Ishikawa (cell line): ENCODE measurements around the gene GLUL.

ENCODE experiments used
- CEBPB ChIP-seq: IDR thresholded peaks from 2 replicates; pipeline ENCODE4 v1.6.1; 2012
- CREB1 ChIP-seq: IDR thresholded peaks from 2 replicates; pipeline ENCODE4 v1.6.1; 2012; ENCODE audit warnings: low read depth
- EGR1 ChIP-seq: IDR thresholded peaks from 2 replicates; pipeline ENCODE4 v1.6.1; 2012
- EP300 ChIP-seq: IDR thresholded peaks from 2 replicates; pipeline ENCODE4 v1.6.1; 2012; ENCODE audit warnings: borderline replicate concordance
- FOXM1 ChIP-seq: IDR thresholded peaks from 2 replicates; pipeline ENCODE4 v1.6.1; 2012; ENCODE audit warnings: low read depth, borderline replicate concordance
- NFIC ChIP-seq: IDR thresholded peaks from 2 replicates; pipeline ENCODE4 v1.6.1; 2012
- RAD21 ChIP-seq: IDR thresholded peaks from 2 replicates; pipeline ENCODE4 v1.6.1; 2012; ENCODE audit warnings: low read depth
- REST ChIP-seq: IDR thresholded peaks from 2 replicates; pipeline ENCODE4 v1.6.1; 2012; ENCODE audit warnings: low read depth, mild to moderate bottlenecking
- TAF1 ChIP-seq: IDR thresholded peaks from 2 replicates; pipeline ENCODE4 v1.6.1; 2012; ENCODE audit warnings: low read depth, mild to moderate bottlenecking
- TCF12 ChIP-seq: IDR thresholded peaks from 2 replicates; pipeline ENCODE4 v1.6.1; 2012; ENCODE audit warnings: low read depth
- TEAD4 ChIP-seq: IDR thresholded peaks from 2 replicates; pipeline ENCODE4 v1.6.1; 2012
- YY1 ChIP-seq: IDR thresholded peaks from 2 replicates; pipeline ENCODE4 v1.6.1; 2012; ENCODE audit warnings: low read depth
- ZBTB7A ChIP-seq: IDR thresholded peaks from 2 replicates; pipeline ENCODE4 v1.6.1; 2012; ENCODE audit warnings: low read depth
- TF ChIP-seq, protein P1 (sequence below): IDR thresholded peaks from 2 replicates; pipeline ENCODE4 v1.6.1; 2012
- TF ChIP-seq, protein P2 (sequence below): IDR thresholded peaks from 2 replicates; pipeline ENCODE4 v1.6.1; 2012

The GLUL gene

GRCh38 chr1:182404781-182405180, 13.2 kb upstream of the GLUL start:
- TF ChIP-seq YY1 (no peak), RAD21 (no peak), FOXM1 (no peak), EGR1 (no peak), TAF1 (no peak), EP300 (no peak)
- TF ChIP-seq, protein P1, sequence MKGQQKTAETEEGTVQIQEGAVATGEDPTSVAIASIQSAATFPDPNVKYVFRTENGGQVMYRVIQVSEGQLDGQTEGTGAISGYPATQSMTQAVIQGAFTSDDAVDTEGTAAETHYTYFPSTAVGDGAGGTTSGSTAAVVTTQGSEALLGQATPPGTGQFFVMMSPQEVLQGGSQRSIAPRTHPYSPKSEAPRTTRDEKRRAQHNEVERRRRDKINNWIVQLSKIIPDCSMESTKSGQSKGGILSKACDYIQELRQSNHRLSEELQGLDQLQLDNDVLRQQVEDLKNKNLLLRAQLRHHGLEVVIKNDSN = no peak
- TF ChIP-seq, protein P2, sequence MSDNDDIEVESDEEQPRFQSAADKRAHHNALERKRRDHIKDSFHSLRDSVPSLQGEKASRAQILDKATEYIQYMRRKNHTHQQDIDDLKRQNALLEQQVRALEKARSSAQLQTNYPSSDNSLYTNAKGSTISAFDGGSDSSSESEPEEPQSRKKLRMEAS = no peak

DNA sequence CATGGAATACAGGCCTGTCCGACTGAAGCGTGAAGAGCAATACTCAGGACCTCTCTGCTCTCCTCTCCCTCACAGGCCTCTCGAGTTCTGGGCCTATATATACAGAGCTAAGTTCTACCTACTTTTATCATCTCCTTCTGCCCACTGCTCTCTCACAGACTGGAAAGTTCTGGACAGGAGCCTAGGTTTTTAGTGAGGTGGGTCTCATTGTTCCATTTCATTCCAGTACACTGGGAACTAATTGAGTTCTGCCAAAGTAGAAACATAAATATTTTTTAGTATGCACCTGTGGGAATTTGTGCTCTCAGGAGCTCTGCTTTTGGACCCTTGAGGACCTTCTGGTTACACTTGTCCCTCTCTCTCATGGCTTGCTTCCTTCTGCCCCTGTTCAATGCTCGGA, 9.0 kb upstream of the GLUL start, which contains the start of gene TEDDM1:
Gene TEDDM1, minus strand, starts transcription at position 101 of the 400 bp plus-strand sequence. CDS start 182 bp downstream, outside the sequence.
- no peak for TF ChIP-seq TCF12
- TF ChIP-seq, protein P1 = no peak
- no peak for TF ChIP-seq RAD21
- no peak for TF ChIP-seq YY1
- no peak for TF ChIP-seq CEBPB
- no peak for TF ChIP-seq CREB1
- no peak for TF ChIP-seq ZBTB7A
- TF ChIP-seq, protein P2 = no peak
- TF ChIP-seq TAF1 = no peak
- no peak for TF ChIP-seq REST
- TF ChIP-seq EP300 = no peak
- no peak for TF ChIP-seq TEAD4
- no peak for TF ChIP-seq NFIC
- no peak for TF ChIP-seq EGR1
- no peak for TF ChIP-seq FOXM1

DNA sequence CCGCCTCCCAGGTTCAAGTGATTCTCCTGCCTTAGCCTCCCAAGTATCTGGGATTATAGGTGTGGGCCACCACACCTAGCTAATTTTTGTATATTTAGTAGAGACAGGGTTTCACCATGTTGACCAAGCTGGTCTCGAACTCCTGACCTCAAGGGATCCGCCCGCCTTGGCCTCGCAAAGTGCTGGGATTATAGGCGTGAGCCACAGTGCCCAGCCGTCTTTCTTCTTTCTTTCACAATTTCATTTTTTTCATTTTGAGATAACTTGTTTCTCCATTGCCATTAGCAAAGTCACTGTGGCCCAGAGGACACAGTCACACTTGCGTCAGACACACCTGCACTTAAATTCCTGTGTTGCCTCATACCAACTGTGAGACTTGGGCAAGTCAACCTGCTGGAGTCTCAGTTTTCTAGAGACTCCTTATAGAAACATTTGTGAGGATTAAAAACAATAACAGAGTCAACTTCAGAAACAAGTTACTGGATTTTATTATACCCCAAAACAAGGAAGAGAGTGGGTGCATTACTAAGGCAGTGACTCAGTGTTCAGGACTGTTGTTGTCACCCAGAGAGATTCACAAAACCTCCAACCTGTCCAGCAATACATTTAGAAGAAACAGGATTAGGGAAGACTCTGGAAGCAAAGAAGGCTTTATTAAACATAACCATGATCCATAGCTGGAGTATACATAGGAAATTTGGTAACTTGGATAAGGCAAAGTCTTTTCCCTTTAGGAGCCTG, 6.2 kb upstream of the GLUL start:
- TF ChIP-seq FOXM1 (no peak), ZBTB7A (no peak), REST (no peak), TAF1 (no peak), TCF12 (no peak), NFIC (no peak), EGR1 (no peak), CEBPB (no peak)
- TF ChIP-seq, protein P2 = no peak
- TF ChIP-seq, protein P1 = no peak

DNA sequence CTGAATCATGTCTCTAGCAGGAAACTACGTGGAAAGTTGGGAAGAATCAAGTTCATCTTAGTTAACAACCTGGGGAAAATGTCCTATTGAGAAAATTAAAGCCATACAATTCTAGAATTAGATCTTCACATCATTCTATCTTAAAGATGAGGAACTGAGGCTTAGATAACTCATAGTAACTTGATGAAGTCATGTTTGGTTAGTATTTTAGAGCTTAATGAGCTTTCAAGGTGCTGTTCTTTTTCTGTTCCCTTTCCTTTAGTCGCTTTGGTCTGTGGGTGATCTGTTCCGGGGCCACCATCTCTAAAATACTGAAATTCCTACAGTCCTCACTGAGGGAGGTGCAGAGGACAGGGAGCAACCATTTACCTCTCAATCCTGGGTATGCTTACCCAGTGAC, 4.3 kb upstream of the GLUL start:
- TF ChIP-seq CREB1 = no peak
- TF ChIP-seq TAF1 = no peak
- TF ChIP-seq REST = no peak
- TF ChIP-seq RAD21 = no peak
- no peak for TF ChIP-seq EGR1
- no peak for TF ChIP-seq FOXM1
- TF ChIP-seq, protein P2 = no peak
- no peak for TF ChIP-seq EP300
- no peak for TF ChIP-seq CEBPB
- TF ChIP-seq TEAD4 = no peak
